Coronary artery (tissue), 2 donors: Measurements from ENCODE around the gene KDELR1.
"Not testable (repeated sequence)": the region's sequence is repeated elsewhere in the genome, so short reads cannot be mapped to it uniquely, and the experiment has no call there.

ENCODE experiments used
- DNase-seq: peaks from one replicate; pipeline ENCODE4 v3.0.0-alpha.2; 2017; ENCODE audit warnings: low spot score
- H3K27ac ChIP-seq, 2 donors: fragments of 200-600 bp; sonication (generic); one replicate each; pipeline ENCODE4 v1.5.1; 2016 to 2019
- H3K4me3 ChIP-seq: fragments of 200-600 bp; sonication (generic); 2 replicates; pipeline ENCODE4 v1.5.1; 2016; ENCODE audit warnings: mild to moderate bottlenecking, moderate library complexity
- TF ChIP-seq, protein P1 (sequence below): fragments of 200-600 bp; sonication (generic); IDR thresholded peaks from one replicate; pipeline ENCODE4 v1.5.1; 2019; ENCODE audit warnings: antibody characterized with exemption

The KDELR1 gene

GRCh38 chr19:48394331-48395169, 3.2 kb upstream of the KDELR1 start:
- TF ChIP-seq, protein P1, sequence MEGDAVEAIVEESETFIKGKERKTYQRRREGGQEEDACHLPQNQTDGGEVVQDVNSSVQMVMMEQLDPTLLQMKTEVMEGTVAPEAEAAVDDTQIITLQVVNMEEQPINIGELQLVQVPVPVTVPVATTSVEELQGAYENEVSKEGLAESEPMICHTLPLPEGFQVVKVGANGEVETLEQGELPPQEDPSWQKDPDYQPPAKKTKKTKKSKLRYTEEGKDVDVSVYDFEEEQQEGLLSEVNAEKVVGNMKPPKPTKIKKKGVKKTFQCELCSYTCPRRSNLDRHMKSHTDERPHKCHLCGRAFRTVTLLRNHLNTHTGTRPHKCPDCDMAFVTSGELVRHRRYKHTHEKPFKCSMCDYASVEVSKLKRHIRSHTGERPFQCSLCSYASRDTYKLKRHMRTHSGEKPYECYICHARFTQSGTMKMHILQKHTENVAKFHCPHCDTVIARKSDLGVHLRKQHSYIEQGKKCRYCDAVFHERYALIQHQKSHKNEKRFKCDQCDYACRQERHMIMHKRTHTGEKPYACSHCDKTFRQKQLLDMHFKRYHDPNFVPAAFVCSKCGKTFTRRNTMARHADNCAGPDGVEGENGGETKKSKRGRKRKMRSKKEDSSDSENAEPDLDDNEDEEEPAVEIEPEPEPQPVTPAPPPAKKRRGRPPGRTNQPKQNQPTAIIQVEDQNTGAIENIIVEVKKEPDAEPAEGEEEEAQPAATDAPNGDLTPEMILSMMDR, result no peak
- no peak for DNase-seq
- H3K27ac ChIP-seq, result no peak overlapping the region
- peak overlapping the region; percentile 55 for H3K4me3 ChIP-seq

- TF ChIP-seq, protein P1, result no peak
- Histone ChIP-seq H3K4me3 (peak within 1 kb of the TSS; percentile 55), H3K27ac (no peak within 1 kb of the TSS)
- no peak for DNase-seq
These were observed 2.4 kb upstream of the KDELR1 start, which contains the start of gene GRIN2D for GRCh38 chr19:48393559-48394330. Gene GRIN2D, plus strand, starts transcription at chr19:48393668. Its CDS starts 4,725 bp downstream, at chr19:48398393.

GRCh38 chr19:48392860-48393558, 1.7 kb upstream of the KDELR1 start:
- no peak for DNase-seq
- peak overlapping the region; percentile 55 for H3K4me3 ChIP-seq
- H3K27ac ChIP-seq, result no peak overlapping the region
- TF ChIP-seq, protein P1, result no peak

DNA sequence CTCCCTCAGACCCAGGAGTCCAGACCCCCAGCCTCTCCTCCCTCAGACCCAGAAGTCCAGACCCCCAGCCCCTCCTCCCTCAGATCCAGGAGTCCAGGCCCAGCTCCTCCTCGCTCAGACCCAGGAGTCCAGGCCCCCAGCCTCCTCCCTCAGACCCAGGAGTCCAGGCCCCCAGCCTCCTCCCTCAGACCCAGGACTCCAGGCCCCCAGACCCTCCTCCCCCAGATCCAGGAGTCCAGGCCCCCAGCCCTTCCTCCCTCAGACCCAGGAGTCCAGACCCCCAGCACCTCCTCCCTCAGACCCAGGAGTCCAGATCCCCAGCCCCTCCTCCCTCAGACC, 624 bp upstream of the KDELR1 start:
- not testable (repeated sequence) for H3K27ac ChIP-seq, H3K4me3 ChIP-seq, DNase-seq

DNA sequence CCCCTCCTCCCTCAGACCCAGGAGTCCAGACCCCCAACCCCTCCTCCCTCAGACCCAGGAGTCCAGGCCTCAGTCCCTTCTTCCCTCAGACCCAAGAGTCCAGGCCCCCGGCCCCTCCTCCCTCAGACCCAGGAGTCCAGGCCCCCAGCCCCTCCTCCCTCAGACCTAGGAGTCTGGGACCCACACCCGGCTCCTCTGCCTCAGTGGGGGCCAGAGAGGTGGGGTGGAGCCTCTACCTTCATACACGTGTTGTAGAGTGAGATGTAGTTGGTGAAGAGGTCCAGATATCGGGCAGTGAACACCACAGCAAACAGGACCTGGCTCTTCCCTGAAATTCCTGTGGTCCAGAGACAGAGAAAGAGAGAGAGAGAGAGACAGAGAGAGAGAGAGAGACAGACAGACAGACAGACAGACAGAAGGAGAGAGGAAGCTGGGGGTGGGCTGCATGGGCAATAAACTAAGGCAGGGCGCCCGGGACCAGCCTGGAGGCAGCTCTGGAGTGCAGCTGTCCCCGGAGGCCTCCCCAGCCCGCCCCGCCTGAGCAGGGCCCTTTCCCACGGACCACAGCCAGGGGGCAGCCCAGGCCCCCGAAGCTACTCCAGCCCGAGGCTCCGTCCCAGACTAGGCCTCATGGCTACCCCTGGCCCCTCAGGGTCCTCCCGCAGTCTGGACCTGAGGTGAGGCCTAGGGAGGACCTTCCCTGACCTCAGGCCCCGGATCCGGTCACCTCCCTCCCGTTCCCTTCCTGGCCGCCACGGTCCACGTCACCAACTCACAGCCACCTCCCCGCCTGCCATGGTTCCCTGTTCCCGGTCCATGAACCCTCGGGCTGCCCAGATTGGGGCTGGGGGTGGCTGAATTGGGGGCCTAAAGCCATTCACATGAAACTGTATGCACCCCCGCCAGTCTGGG, 907 bp downstream of the KDELR1 start:
- TF ChIP-seq, protein P1, result peak; percentile 56

DNA sequence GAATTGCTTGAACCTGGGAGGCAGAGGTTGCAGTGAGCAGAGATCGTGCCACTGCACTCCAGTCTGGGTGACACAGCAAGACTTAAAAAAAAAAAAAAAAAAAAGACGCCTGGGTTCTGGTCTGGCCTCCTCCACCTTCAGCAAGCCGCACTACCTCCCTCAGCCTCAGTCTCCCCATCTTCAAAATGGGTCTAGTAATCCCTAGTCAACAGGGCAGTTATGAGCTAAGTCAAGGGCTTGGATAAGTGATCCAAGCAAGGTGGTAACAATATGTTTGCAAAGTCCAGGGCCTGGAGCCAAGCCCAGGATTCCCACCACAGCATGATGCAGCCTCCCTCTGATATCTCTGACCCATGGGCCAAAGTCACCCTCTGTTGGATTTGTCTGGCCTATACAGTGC, 4.4 kb downstream of the KDELR1 start:
- no peak overlapping the region for H3K27ac ChIP-seq
- DNase-seq, result no peak
- TF ChIP-seq, protein P1, result no peak
- H3K4me3 ChIP-seq, result no peak overlapping the region

More for the DNA sequence above, 907 bp downstream of the KDELR1 start:
- Histone ChIP-seq H3K4me3 (peak overlapping the region; percentile 86), H3K27ac (peak overlapping the region; percentile 91 to 92)
- peak; percentile 83 for DNase-seq
